Lower leg skin (tissue), 4 donors: ENCODE measurements around the gene KIF13A. TPM values are rescaled to one million over a fixed set of nuclear protein-coding genes. Genes with fewer than 3 reads are reported as not detected.

ENCODE experiments used
- DNase-seq, 2 donors: peaks; one replicate each; pipeline ENCODE4 v3.0.0-alpha.2; 2019; ENCODE audit warnings: low spot score in 2 of 2
- H3K4me3 ChIP-seq: fragments of 200-600 bp; sonication (generic); 2 replicates; pipeline ENCODE4 v1.5.1; 2017; ENCODE audit warnings: mild to moderate bottlenecking, low read depth; ENCODE audit not compliant: poor library complexity, severe bottlenecking
- POLR2A ChIP-seq, 2 donors: fragments of 450-650 bp; IDR thresholded peaks; one replicate each; pipeline ENCODE4 v1.6.1; 2016 to 2017; ENCODE audit warnings: antibody characterized with exemption in 2 of 2, mild to moderate bottlenecking in 1 of 2, moderate library complexity in 1 of 2
- WGBS, 2 donors: methylation state at CpG; one replicate each; pipeline ENCODE4 v1.1.5; 2018; 5-methylcytosine and 5-hydroxymethylcytosine counted together
- intact Hi-C: fragments of 100-400 bp; cut with DNase I; formaldehyde crosslinking; loops from one replicate; pipeline ENCODE4 v1.15.0; 2023; ENCODE audit warnings: low total_unique reads
- total RNA-seq, 4 donors: library from RNA; depleted of rRNA; stranded (reverse); fragments of >200 nt; gene quantifications; one replicate each; pipeline ENCODE4 v1.1.0, GENCODE V29; 2016
- TF ChIP-seq, protein P1 (sequence below), 3 donors: fragments of 450-650 bp; IDR thresholded peaks; one replicate each; pipeline ENCODE4 v1.5.1; 2016; ENCODE audit warnings: antibody characterized with exemption in 3 of 3, mild to moderate bottlenecking in 3 of 3, moderate library complexity in 2 of 3

The KIF13A gene
- total RNA-seq, 4 donors from 2014 or later = 54.4 to 88.5 (median 60.6) TPM

DNA sequence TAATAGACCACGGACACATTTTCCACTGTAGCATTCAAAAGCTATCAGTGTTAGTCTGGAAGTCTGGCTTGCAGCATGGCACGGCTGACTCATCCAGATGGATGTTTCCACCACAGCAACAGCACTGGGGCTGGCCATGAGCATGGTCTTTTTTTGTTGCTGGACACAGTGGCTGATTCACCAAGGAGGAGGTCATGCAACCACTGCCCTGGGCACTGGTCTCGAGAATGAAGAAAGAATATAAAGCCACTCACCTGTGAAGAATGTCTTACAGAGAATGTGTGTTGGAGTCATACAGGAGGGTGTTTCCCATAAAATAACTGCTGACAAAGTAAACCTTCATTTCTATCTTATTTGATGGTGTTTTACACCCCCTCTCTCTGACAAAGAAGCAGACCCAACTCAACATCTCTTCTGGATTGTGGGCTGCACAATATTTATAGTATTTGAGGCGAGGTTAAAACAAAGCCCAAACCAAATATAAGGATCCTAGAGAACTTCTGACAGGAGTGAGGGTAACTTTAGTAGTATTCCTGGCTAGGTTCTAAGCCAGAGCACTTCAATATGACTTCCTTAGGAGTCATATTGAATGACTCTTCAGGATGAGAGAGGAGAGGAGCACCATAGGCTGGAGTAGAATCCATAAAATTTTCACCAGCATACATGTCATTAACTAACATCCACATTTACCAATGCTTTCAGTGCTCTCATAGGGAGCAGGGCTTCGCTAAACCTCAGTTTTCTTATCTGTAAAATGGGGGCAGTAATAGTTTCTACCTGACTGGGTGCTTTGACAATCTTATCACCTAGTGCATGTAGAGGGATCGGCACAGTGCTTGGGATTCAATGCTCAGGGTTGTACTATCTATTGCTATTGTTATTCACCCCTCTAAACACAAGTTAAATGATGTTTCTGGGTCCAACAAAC is 121.4 kb downstream of the KIF13A start:
- DNase-seq = peak; percentile 67 to 87
- WGBS, 2 donors = 55 to 56% methylated on average over 6 of the region's 6 CpGs
- H3K4me3 ChIP-seq = no peak overlapping the region
- TF ChIP-seq, protein P1, sequence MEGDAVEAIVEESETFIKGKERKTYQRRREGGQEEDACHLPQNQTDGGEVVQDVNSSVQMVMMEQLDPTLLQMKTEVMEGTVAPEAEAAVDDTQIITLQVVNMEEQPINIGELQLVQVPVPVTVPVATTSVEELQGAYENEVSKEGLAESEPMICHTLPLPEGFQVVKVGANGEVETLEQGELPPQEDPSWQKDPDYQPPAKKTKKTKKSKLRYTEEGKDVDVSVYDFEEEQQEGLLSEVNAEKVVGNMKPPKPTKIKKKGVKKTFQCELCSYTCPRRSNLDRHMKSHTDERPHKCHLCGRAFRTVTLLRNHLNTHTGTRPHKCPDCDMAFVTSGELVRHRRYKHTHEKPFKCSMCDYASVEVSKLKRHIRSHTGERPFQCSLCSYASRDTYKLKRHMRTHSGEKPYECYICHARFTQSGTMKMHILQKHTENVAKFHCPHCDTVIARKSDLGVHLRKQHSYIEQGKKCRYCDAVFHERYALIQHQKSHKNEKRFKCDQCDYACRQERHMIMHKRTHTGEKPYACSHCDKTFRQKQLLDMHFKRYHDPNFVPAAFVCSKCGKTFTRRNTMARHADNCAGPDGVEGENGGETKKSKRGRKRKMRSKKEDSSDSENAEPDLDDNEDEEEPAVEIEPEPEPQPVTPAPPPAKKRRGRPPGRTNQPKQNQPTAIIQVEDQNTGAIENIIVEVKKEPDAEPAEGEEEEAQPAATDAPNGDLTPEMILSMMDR (IDR thresholded peaks at IDR 0.05) = no peak
- TF ChIP-seq POLR2A (IDR thresholded peaks at IDR 0.05) = no peak
- intact Hi-C loops = no loop called here

DNA sequence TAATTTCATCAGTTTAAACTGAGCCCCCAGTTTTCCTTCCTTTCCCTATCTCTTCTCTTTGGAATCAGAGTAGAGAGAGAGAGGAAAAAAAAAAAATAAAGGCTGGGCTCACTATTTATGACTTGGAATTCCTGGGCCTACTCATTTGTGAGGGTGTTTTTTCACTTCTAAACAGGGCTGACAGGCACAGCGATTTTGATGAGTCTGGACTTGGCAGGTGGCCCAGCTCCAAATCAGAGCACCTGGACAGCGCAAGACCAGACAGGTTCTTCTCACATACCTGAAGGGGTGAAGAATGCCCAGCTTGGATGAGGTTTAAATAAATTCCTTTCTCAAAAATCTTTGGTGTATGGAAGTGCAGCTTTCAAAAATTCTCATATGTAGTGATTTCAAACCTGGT is 122.2 kb downstream of the KIF13A start:
- intact Hi-C loops = no loop called here
- peak; percentile 76 to 88 for DNase-seq
- 38 to 39% methylated on average over 2 of the region's 2 CpGs for WGBS, 2 donors
- H3K4me3 ChIP-seq = no peak overlapping the region
- no peak for TF ChIP-seq POLR2A (IDR thresholded peaks at IDR 0.05)
- TF ChIP-seq, protein P1 (IDR thresholded peaks at IDR 0.05) = no peak

DNA sequence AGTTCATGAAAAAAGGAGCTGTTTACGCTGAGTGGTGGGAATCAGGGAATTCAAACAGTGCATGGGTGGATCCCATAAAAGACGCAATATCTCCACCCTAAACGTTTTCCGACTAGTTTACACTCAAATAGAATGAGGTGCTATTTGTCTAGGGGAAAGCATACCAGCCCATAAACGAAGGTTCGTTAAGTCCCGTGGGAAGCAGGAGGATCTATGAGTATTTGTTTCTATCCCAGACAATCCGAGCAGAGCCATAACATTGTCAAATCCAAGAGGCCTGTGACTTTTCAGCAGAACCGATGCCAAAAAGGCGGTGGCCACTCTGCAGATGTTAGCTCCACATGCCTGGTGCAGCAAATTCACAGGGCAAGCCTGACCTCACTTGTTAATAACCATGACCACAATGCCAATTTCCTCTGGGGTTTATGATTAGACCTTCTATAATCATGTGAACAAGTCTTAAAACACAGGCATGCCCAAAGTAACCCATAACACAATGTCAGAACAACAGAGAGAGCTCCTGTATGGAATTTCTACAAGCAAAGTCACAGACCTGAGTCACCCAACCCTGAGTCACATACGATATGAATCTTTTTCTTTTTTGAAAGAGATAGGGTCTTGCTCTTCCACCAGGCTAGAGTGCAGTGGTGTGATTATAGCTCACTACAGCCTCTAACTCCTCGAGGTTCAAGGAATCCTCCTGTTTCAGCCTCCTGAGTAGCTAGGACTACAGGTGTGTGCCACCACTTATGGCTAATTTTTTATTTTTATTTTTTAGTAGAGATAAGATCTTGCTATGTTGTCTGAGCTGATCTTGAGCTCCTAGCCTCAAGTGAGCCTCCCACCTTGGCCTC is 123.3 kb downstream of the KIF13A start:
- DNase-seq = peak in 1 of 2 donors; percentile 41
- H3K4me3 ChIP-seq = no peak overlapping the region
- intact Hi-C loops = no loop called here
- TF ChIP-seq, protein P1 (IDR thresholded peaks at IDR 0.05) = no peak
- TF ChIP-seq POLR2A (IDR thresholded peaks at IDR 0.05) = no peak
- 30 to 33% methylated on average over 12 of the region's 12 CpGs for WGBS, 2 donors

DNA sequence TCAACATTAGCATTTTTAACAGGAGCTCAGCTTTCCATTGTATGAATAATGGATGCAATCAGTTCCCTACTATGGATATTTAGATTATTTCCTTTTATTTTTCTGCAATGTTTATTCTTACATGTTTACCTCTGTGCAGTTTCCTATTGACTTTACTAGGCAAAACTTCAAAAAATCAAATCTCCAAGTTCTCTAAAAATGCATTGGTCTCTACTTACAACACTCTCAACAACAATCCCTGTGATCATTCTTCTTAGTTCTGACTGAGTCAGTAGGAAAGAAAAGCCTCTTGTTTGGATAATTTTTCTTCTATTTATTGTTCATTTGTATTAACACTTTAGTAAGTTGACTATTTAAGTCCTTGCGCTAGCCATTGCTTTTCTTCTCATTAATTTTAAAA is 126.1 kb downstream of the KIF13A start:
- no peak for TF ChIP-seq POLR2A (IDR thresholded peaks at IDR 0.05)
- TF ChIP-seq, protein P1 (IDR thresholded peaks at IDR 0.05) = no peak
- 97% methylated on average over 1 of the region's 1 CpG for WGBS, 2 donors
- DNase-seq = no peak
- intact Hi-C loops = no loop called here
- no peak overlapping the region for H3K4me3 ChIP-seq

DNA sequence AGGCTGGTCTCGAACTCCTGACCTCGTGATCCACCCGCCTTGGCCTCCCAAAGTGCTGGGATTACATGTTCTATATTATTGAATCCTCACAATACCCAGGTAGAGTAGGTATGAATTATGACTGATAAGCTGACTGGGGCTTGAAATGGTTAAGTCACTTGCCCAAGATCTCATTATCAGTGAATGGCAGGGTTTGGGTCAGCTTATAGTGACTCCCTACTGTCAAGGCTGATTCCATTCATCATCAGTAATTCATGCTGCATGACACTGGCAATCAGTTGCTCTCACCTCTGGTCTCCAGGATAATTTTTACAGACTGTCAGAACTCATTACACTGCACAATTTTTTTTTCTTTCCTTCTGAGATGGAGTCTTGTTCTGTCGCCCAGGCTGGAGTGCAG is 127.6 kb downstream of the KIF13A start:
- intact Hi-C loops = no loop called here
- no peak for DNase-seq
- TF ChIP-seq, protein P1 (IDR thresholded peaks at IDR 0.05) = no peak
- no peak for TF ChIP-seq POLR2A (IDR thresholded peaks at IDR 0.05)
- no peak overlapping the region for H3K4me3 ChIP-seq
- WGBS, 2 donors = 97 to 100% methylated on average over 4 of the region's 4 CpGs
